ENCODE results near the gene DPPA5. TPM values are rescaled to one million over a fixed set of nuclear protein-coding genes. Genes with fewer than 3 reads are reported as not detected.
"Not testable (repeated sequence)": the region's sequence is repeated elsewhere in the genome, so short reads cannot be mapped to it uniquely, and the experiment has no call there.

DPPA5 gene
- total and polyA plus RNA-seq, 4 donors = not detected

DNA sequence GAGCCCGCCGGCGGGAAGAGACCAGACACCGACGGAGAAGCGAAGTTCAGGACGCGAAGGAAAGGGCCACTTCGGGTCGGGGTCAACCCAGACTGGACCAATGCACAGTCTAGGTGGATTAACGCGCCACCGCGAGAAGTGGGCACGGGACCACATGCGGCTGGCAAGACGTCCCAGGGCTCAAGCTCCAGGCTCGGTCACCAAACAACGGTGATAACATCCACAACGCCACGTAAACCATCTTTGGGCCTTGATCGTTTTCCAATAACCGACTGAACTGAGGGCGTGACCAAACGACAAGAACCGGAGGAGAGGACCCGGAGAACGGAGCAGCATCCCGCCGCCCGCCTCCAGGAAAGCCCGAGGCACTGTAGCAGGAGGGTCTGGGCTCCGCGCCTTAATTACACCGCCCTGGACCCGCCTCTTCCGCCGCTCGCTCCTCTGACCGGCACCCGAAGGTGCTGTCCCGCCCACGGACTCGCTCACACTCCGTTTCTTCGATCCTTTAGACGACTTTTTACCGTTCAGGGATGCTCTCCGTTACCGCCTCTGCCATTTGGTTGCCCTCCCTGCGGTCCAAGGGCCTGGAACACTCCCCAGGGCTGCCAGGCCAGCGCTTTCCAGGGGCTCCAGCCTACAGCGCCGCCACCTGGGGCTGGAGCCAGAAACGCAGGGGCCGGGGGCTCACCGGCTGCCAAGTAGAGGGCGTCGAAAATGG is 44.1 kb downstream of the DPPA5 start:
- under 1% methylated on average over 56 of the region's 59 CpGs for whole genome bisulfite sequencing (ENCODE audit: insufficient coverage)
- DNase-seq (ENCODE audit: low read depth in 4 of 6, low spot score in 6 of 6) = peak in 5 of 6 donors; percentile 32 to 85 (median 70)
- Histone ChIP-seq H3K9me3 (ENCODE audit: control insufficient read depth, insufficient read depth, low read length) (peaks cover 1% of the 10 kb centered on the region), H3K36me3 (ENCODE audit: control insufficient read depth, insufficient read depth, low read length) (no peaks in the 10 kb centered on the region), H3K27ac (ENCODE audit: low read depth, low read length) (peak overlapping the region; percentile 73), H3K4me1 (ENCODE audit: control insufficient read depth, insufficient read depth, low read length) (peaks cover 38% of the 10 kb centered on the region), H3K27me3 (ENCODE audit: control insufficient read depth, insufficient read depth, low read length) (peaks cover 6% of the 10 kb centered on the region), H3K4me3 (ENCODE audit: low read depth, low read length) (peak overlapping the region; percentile 83)

DNA sequence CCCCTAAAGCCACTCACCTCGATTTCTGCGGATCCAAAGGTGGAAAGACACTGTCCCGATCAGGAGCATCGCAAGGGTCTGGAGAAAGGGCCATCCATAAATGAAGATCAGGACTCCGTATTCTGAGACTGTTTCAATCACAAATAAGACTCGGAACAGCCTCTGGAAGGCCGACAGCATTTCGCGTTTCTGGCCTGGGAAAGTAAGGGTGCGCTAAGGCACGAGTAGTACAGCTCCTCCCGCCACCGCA is 44.6 kb downstream of the DPPA5 start:
- 3% methylated on average over 13 of the region's 13 CpGs for WGBS (ENCODE audit: insufficient coverage)

DNA sequence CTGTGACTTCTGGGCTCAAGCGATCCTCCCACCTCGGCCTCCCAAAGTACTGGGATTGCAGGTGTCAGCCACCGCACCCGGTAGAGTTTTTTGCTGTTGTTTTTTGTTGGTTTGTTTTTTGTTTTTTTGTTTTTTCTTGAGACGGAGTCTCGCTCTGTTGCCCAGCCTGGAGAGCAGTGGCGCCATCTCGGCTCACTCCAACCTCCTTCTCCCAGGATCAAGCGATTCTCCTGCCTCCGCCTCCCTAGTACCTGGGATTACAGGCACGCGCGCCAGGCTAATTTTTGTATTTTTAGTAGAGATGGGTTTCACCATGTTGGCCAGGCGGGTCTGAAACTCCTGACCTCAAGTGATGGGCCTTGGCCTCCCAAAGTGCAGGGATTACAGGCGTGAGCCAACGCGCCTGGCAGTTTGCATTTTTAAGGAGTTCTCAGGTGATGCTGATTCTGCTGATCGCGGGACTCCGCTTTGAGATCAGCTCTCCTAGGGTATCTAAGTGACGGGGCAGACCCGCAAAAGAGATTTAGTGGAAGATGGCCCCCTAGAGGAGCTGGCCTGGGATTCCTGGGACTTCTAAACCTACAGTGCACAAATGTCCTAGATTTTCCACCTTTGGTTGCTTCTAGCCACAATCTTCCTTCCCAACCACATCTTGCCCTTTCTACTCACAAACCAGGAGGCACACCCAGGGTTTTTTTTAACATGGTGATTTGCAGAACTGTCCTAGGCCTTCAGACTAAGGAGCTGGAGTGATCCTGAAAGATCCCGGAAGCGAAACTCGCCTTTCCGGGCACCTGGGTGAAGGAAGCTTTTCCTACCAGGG is 45.2 kb downstream of the DPPA5 start:
- no peaks in the 10 kb centered on the region for H3K27me3 ChIP-seq (ENCODE audit: control insufficient read depth, insufficient read depth, low read length)
- peak overlapping the region; percentile 83 for H3K4me3 ChIP-seq (ENCODE audit: low read depth, low read length)
- H3K36me3 ChIP-seq (ENCODE audit: control insufficient read depth, insufficient read depth, low read length) = no peaks in the 10 kb centered on the region
- WGBS (ENCODE audit: insufficient coverage) = 71% methylated on average over 17 of the region's 26 CpGs
- peaks cover 33% of the 10 kb centered on the region for H3K4me1 ChIP-seq (ENCODE audit: control insufficient read depth, insufficient read depth, low read length)
- peaks cover 1% of the 10 kb centered on the region for H3K9me3 ChIP-seq (ENCODE audit: control insufficient read depth, insufficient read depth, low read length)
- no peak for DNase-seq (ENCODE audit: low read depth in 4 of 6, low spot score in 6 of 6)
- peak overlapping the region; percentile 73 for H3K27ac ChIP-seq (ENCODE audit: low read depth, low read length)

More for the DNA sequence above, 44.6 kb downstream of the DPPA5 start:
- DNase-seq (ENCODE audit: low read depth in 4 of 6, low spot score in 6 of 6) = peak in 2 of 6 donors; percentile 28 to 42
- peak overlapping the region; percentile 73 for H3K27ac ChIP-seq (ENCODE audit: low read depth, low read length)
- peaks cover 1% of the 10 kb centered on the region for H3K27me3 ChIP-seq (ENCODE audit: control insufficient read depth, insufficient read depth, low read length)
- peak overlapping the region; percentile 83 for H3K4me3 ChIP-seq (ENCODE audit: low read depth, low read length)
- peaks cover 33% of the 10 kb centered on the region for H3K4me1 ChIP-seq (ENCODE audit: control insufficient read depth, insufficient read depth, low read length)
- H3K36me3 ChIP-seq (ENCODE audit: control insufficient read depth, insufficient read depth, low read length) = no peaks in the 10 kb centered on the region
- H3K9me3 ChIP-seq (ENCODE audit: control insufficient read depth, insufficient read depth, low read length) = peaks cover 1% of the 10 kb centered on the region

DNA sequence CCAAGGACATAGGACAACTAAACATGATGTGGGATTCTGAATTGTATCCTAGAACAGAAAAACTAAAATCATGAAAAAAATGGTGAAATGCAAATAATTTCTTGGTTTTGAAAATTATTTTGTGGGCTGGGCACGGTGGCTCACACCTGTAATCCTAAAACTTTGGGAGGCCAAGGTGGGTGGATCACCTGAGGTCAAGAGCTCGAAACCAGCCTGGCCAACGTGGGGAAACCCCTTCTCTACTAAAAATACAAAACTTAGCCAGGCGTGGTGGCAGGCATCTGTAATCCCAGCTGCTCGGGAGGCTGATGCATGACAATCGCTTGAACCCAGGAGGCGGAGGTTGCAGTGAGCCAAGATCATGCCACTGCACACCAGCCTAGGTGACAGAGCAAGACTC is 50.3 kb downstream of the DPPA5 start:
- H3K36me3 ChIP-seq (ENCODE audit: control insufficient read depth, insufficient read depth, low read length); DNase-seq (ENCODE audit: low read depth in 4 of 6, low spot score in 6 of 6); H3K27ac ChIP-seq (ENCODE audit: low read depth, low read length); H3K4me3 ChIP-seq (ENCODE audit: low read depth, low read length); H3K27me3 ChIP-seq (ENCODE audit: control insufficient read depth, insufficient read depth, low read length); H3K9me3 ChIP-seq (ENCODE audit: control insufficient read depth, insufficient read depth, low read length): not testable (repeated sequence)
- 90% methylated on average over 2 of the region's 7 CpGs for WGBS (ENCODE audit: insufficient coverage)
- peaks cover 30% of the 10 kb centered on the region for H3K4me1 ChIP-seq (ENCODE audit: control insufficient read depth, insufficient read depth, low read length)

Small RNAs within 50 kb of the gene (small RNA-seq; reads per million reads assigned to genes)
- gene RPL39P3 (ENCODE audit: low replicate concordance) = not detected

Other genes with a start within 250 kb of the DPPA5 start
- gene KHDC1L, start 128.8 kb downstream of the DPPA5 start, total RNA-seq = under 1 TPM in 1 of 2 donors, not detected in 1; 0.83 TPM
- 1 to 10 TPM; 1.6 to 2.0 TPM for gene KHDC1L, start 128.8 kb downstream of the DPPA5 start, polyA plus RNA-seq (ENCODE audit: insufficient read length in 2 of 2)
- 1 to 10 TPM; 5.0 to 7.2 TPM for gene KHDC1, start 91.1 kb downstream of the DPPA5 start, total RNA-seq
- 10 to 100 TPM; 17.7 to 19.4 TPM for gene KHDC1, start 91.1 kb downstream of the DPPA5 start, polyA plus RNA-seq (ENCODE audit: insufficient read length in 2 of 2)
- gene KHDC3L, start 8.4 kb upstream of the DPPA5 start, total RNA-seq = under 1 TPM in 1 of 2 donors, not detected in 1; 0.17 TPM
- under 1 TPM; 0.53 to 0.59 TPM for gene KHDC3L, start 8.4 kb upstream of the DPPA5 start, polyA plus RNA-seq (ENCODE audit: insufficient read length in 2 of 2)
- under 1 TPM in 1 of 2 donors, not detected in 1; 0.11 TPM for gene OOEP, start 15.6 kb upstream of the DPPA5 start, total RNA-seq
- gene OOEP, start 15.6 kb upstream of the DPPA5 start, polyA plus RNA-seq (ENCODE audit: insufficient read length in 2 of 2) = not detected
- gene DDX43, start 40.6 kb upstream of the DPPA5 start, total RNA-seq = 1 to 10 TPM in 1 of 2 donors, under 1 TPM in 1; 0.59 to 1.5 TPM
- under 1 TPM; 0.65 to 0.99 TPM for gene DDX43, start 40.6 kb upstream of the DPPA5 start, polyA plus RNA-seq (ENCODE audit: insufficient read length in 2 of 2)
- gene CGAS, start 98.0 kb upstream of the DPPA5 start, total RNA-seq = 1 to 10 TPM; 5.1 to 7.4 TPM
- gene CGAS, start 98.0 kb upstream of the DPPA5 start, polyA plus RNA-seq (ENCODE audit: insufficient read length in 2 of 2) = 1 to 10 TPM; 2.3 to 3.4 TPM
- 10 to 100 TPM; 25.9 to 31.4 TPM for gene MTO1, start 107.5 kb upstream of the DPPA5 start, total RNA-seq
- gene MTO1, start 107.5 kb upstream of the DPPA5 start, polyA plus RNA-seq (ENCODE audit: insufficient read length in 2 of 2) = 10 to 100 TPM; 18.3 to 19.4 TPM
- gene EEF1A1, start 166.8 kb upstream of the DPPA5 start, total RNA-seq = over 10,000 TPM; 11,648 to 18,703 TPM
- 1,000 to 10,000 TPM; 8,316 to 9,435 TPM for gene EEF1A1, start 166.8 kb upstream of the DPPA5 start, polyA plus RNA-seq (ENCODE audit: insufficient read length in 2 of 2)